Astrocyte (in vitro differentiated cells and primary cell): ENCODE measurements around the gene CUEDC2. TPM values are rescaled to one million over a fixed set of nuclear protein-coding genes. Genes with fewer than 3 reads are reported as not detected.
A peak's percentile ranks its signal among the peaks of the same experiment; 100 is the strongest.

Source experiments
- DNase-seq: peaks from one replicate; pipeline ENCODE4 v3.0.0-alpha.2; 2010; ENCODE audit warnings: low read depth
- FAIRE-seq: peaks from 2 replicates; lab custom pipeline; 2011; peaks lifted over from hg19 to GRCh38; lab: Jason Lieb, UNC
- H2AFZ ChIP-seq: 2 replicates; pipeline ENCODE4 v1.6.0; 2012; ENCODE audit warnings: low read depth, low read length, inconsistent platforms
- H3K27ac ChIP-seq: 2 replicates; pipeline ENCODE4 v1.5.1; 2011; ENCODE audit warnings: low read depth, low read length, inconsistent platforms
- H3K27me3 ChIP-seq: 2 replicates; pipeline ENCODE4 v1.6.0; 2011; ENCODE audit warnings: low read length, inconsistent platforms; ENCODE audit not compliant: insufficient read depth
- H3K36me3 ChIP-seq: 2 replicates; pipeline ENCODE4 v1.5.1; 2011; ENCODE audit warnings: low read length, inconsistent platforms; ENCODE audit not compliant: insufficient read depth
- H3K4me1 ChIP-seq: 2 replicates; pipeline ENCODE4 v1.5.1; 2011; ENCODE audit warnings: low read length, inconsistent platforms; ENCODE audit not compliant: insufficient read depth
- H3K4me2 ChIP-seq: 2 replicates; pipeline ENCODE4 v1.6.0; 2012; ENCODE audit warnings: low read length, inconsistent platforms
- H3K4me3 ChIP-seq: 2 replicates; pipeline ENCODE4 v1.5.1; 2011; ENCODE audit warnings: low read depth, mild to moderate bottlenecking, low read length, inconsistent platforms; ENCODE audit not compliant: insufficient read depth
- H3K79me2 ChIP-seq: 2 replicates; pipeline ENCODE4 v1.6.0; 2012; ENCODE audit warnings: mild to moderate bottlenecking, low read length, inconsistent platforms; ENCODE audit not compliant: insufficient read depth
- H3K9ac ChIP-seq: 2 replicates; pipeline ENCODE4 v1.6.0; 2012; ENCODE audit warnings: mild to moderate bottlenecking, low read length, inconsistent platforms
- H3K9me3 ChIP-seq: 2 replicates; pipeline ENCODE4 v1.5.1; 2012; ENCODE audit warnings: low read depth, mild to moderate bottlenecking, low read length, inconsistent platforms; ENCODE audit not compliant: insufficient read depth
- H4K20me1 ChIP-seq: 2 replicates; pipeline ENCODE4 v1.6.0; 2012; ENCODE audit warnings: low read length, inconsistent platforms; ENCODE audit not compliant: insufficient read depth
- H3K27ac Mint-ChIP-seq: one replicate; pipeline ENCODE4 v1.8.0; 2021; ENCODE audit warnings: mild to moderate bottlenecking, mixed read lengths; ENCODE audit not compliant: unreplicated experiment
- H3K27me3 Mint-ChIP-seq: one replicate; pipeline ENCODE4 v1.8.0; 2021; ENCODE audit warnings: low read depth, mixed read lengths; ENCODE audit not compliant: unreplicated experiment
- H3K36me3 Mint-ChIP-seq: one replicate; pipeline ENCODE4 v1.8.0; 2021; ENCODE audit warnings: low read depth, mixed read lengths; ENCODE audit not compliant: unreplicated experiment
- H3K4me1 Mint-ChIP-seq: one replicate; pipeline ENCODE4 v1.8.0; 2021; ENCODE audit warnings: low read depth, mixed read lengths; ENCODE audit not compliant: unreplicated experiment
- H3K4me3 Mint-ChIP-seq: one replicate; pipeline ENCODE4 v1.8.0; 2021; ENCODE audit warnings: mild to moderate bottlenecking, moderate library complexity, mixed read lengths; ENCODE audit not compliant: unreplicated experiment
- H3K9me3 Mint-ChIP-seq: one replicate; pipeline ENCODE4 v1.8.0; 2021; ENCODE audit warnings: mild to moderate bottlenecking, mixed read lengths; ENCODE audit not compliant: unreplicated experiment
- CTCF ChIP-seq: IDR thresholded peaks from 2 replicates; pipeline ENCODE4 v1.5.1; 2011; ENCODE audit warnings: low read depth, mild to moderate bottlenecking, inconsistent platforms, low read length, moderate library complexity; ENCODE audit not compliant: insufficient read depth
- EZH2 ChIP-seq: IDR thresholded peaks from 2 replicates; pipeline ENCODE4 v1.6.1; 2012; ENCODE audit warnings: mild to moderate bottlenecking, low read length, inconsistent platforms; ENCODE audit not compliant: insufficient read depth
- total RNA-seq: library from RNA; stranded (reverse); gene quantifications from 2 replicates; pipeline ENCODE4 v1.2.1, GENCODE V29; 2021

The CUEDC2 gene
- total RNA-seq, 1 donor from 2014 or later = 49.1 TPM

GRCh38 chr10:102397222-102398171 is 34.9 kb downstream of the CUEDC2 start:
- H3K4me3 Mint-ChIP-seq = no peak overlapping the region
- no peaks in the 10 kb centered on the region for H3K36me3 ChIP-seq
- H2AFZ ChIP-seq = no peak overlapping the region
- no peak overlapping the region for H3K9ac ChIP-seq
- peaks cover 29% of the 10 kb centered on the region for H3K4me1 Mint-ChIP-seq
- H3K9me3 ChIP-seq = no peaks in the 10 kb centered on the region
- peaks cover 38% of the 10 kb centered on the region for H3K4me1 ChIP-seq
- H4K20me1 ChIP-seq = peaks cover 7% of the 10 kb centered on the region
- FAIRE-seq = no peak
- H3K27ac Mint-ChIP-seq = no peak overlapping the region
- H3K4me2 ChIP-seq = no peak overlapping the region
- peaks cover 1% of the 10 kb centered on the region for H3K27me3 Mint-ChIP-seq
- no peaks in the 10 kb centered on the region for H3K9me3 Mint-ChIP-seq
- no peak for DNase-seq
- peaks cover 13% of the 10 kb centered on the region for H3K79me2 ChIP-seq
- TF ChIP-seq CTCF = no peak
- no peak for TF ChIP-seq EZH2
- no peak overlapping the region for H3K27ac ChIP-seq
- peaks cover 3% of the 10 kb centered on the region for H3K27me3 ChIP-seq
- H3K36me3 Mint-ChIP-seq = peaks cover 6% of the 10 kb centered on the region
- no peak overlapping the region for H3K4me3 ChIP-seq

- H3K36me3 Mint-ChIP-seq = peaks cover 4% of the 10 kb centered on the region
- H3K36me3 ChIP-seq = no peaks in the 10 kb centered on the region
- no peak for FAIRE-seq
- H3K27me3 Mint-ChIP-seq = peaks cover 2% of the 10 kb centered on the region
- TF ChIP-seq EZH2 = no peak
- no peak for TF ChIP-seq CTCF
- DNase-seq = no peak
- peak overlapping the region; percentile 100 for H3K4me2 ChIP-seq
- H3K4me3 ChIP-seq = no peak overlapping the region
- H3K4me1 Mint-ChIP-seq = peaks cover 21% of the 10 kb centered on the region
- peak overlapping the region; percentile 85 for H3K4me3 Mint-ChIP-seq
- no peaks in the 10 kb centered on the region for H3K9me3 ChIP-seq
- H3K4me1 ChIP-seq = peaks cover 35% of the 10 kb centered on the region
- no peaks in the 10 kb centered on the region for H3K9me3 Mint-ChIP-seq
- no peak overlapping the region for H3K27ac Mint-ChIP-seq
- H3K27ac ChIP-seq = no peak overlapping the region
- H3K9ac ChIP-seq = peak overlapping the region; percentile 94
- H4K20me1 ChIP-seq = peaks cover 6% of the 10 kb centered on the region
- H3K27me3 ChIP-seq = peaks cover 3% of the 10 kb centered on the region
- peaks cover 13% of the 10 kb centered on the region for H3K79me2 ChIP-seq
- H2AFZ ChIP-seq = no peak overlapping the region
These were observed 35.6 kb downstream of the CUEDC2 start for GRCh38 chr10:102396730-102397151.

- peak overlapping the region; percentile 89 for H3K27ac ChIP-seq
These were observed 36.1 kb downstream of the CUEDC2 start for GRCh38 chr10:102396317-102396650.

More at GRCh38 chr10:102396317-102396650, 36.1 kb downstream of the CUEDC2 start:
- Mint-ChIP-seq H3K36me3 (peaks cover 4% of the 10 kb centered on the region), H3K4me3 (peak overlapping the region; percentile 85), H3K9me3 (no peaks in the 10 kb centered on the region), H3K27me3 (peaks cover 2% of the 10 kb centered on the region), H3K27ac (peak overlapping the region; percentile 58), H3K4me1 (peaks cover 20% of the 10 kb centered on the region)
- Histone ChIP-seq H4K20me1 (peaks cover 1% of the 10 kb centered on the region), H3K36me3 (no peaks in the 10 kb centered on the region), H3K4me2 (peak overlapping the region; percentile 100), H3K27me3 (peaks cover 3% of the 10 kb centered on the region), H3K79me2 (peaks cover 13% of the 10 kb centered on the region), H3K4me3 (peak overlapping the region; percentile 74), H3K9ac (peak overlapping the region; percentile 94), H3K9me3 (no peaks in the 10 kb centered on the region), H2AFZ (no peak overlapping the region), H3K4me1 (peaks cover 30% of the 10 kb centered on the region)
- DNase-seq (no peak), FAIRE-seq (no peak)
- no peak for TF ChIP-seq EZH2
- no peak for TF ChIP-seq CTCF
